Measurements from ENCODE around the gene MPP3.

- no peak for TF ChIP-seq GATA2 (IDR thresholded peaks at IDR 0.05; ENCODE audit: low read depth, low read length)
- no peak for TF ChIP-seq GATA3 (IDR thresholded peaks at IDR 0.05; ENCODE audit: low read depth, low read length)
Observed at GRCh38 chr17:43758086-43758485, 74.9 kb downstream of the MPP3 start.

All from SH-SY5Y (cell line).